GM23338 (cell line): ENCODE data around the gene PRDM2. TPM values are rescaled to one million over a fixed set of nuclear protein-coding genes. Genes with fewer than 3 reads are reported as not detected.

ENCODE experiments used
- ATAC-seq: fragments of 200-7000 bp; cut with Tn5 transposase; 3 replicates; pipeline ENCODE4 v1.9.1; 2020
- DNase-seq: peaks from one replicate; pipeline ENCODE4 v3.0.0-alpha.2; 2015; ENCODE audit warnings: low spot score
- H2AFZ ChIP-seq: fragments of 200-600 bp; sonication (generic); 2 replicates; pipeline ENCODE4 v1.8.0; 2016; ENCODE audit warnings: antibody characterized with exemption, mild to moderate bottlenecking, moderate library complexity
- H3F3A ChIP-seq: fragments of 200-600 bp; sonication (generic); replicated peaks from 2 replicates; pipeline ENCODE4 v1.8.0; 2017; ENCODE audit warnings: antibody characterized with exemption, mixed run types, low read depth
- H3K27ac ChIP-seq: fragments of 200-600 bp; sonication (generic); 2 replicates; pipeline ENCODE4 v1.6.1; 2016; ENCODE audit warnings: low read depth
- H3K27me3 ChIP-seq: fragments of 200-600 bp; sonication (generic); 2 replicates; pipeline ENCODE4 v1.8.0; 2016; ENCODE audit warnings: mild to moderate bottlenecking, mixed run types, moderate library complexity; ENCODE audit not compliant: insufficient read depth
- H3K36me3 ChIP-seq: fragments of 200-600 bp; sonication (generic); 2 replicates; pipeline ENCODE4 v1.8.0; 2016; ENCODE audit warnings: mild to moderate bottlenecking; ENCODE audit not compliant: insufficient read depth
- H3K4me1 ChIP-seq: fragments of 200-600 bp; sonication (generic); 2 replicates; pipeline ENCODE4 v1.8.0; 2016; ENCODE audit warnings: mild to moderate bottlenecking, moderate library complexity; ENCODE audit not compliant: insufficient read depth
- H3K4me2 ChIP-seq: fragments of 200-600 bp; sonication (generic); 2 replicates; pipeline ENCODE4 v1.7.1; 2017; ENCODE audit warnings: mixed run types
- H3K4me3 ChIP-seq: fragments of 200-600 bp; sonication (generic); 2 replicates; pipeline ENCODE4 v1.6.1; 2016; ENCODE audit warnings: mixed run types
- H3K79me2 ChIP-seq: fragments of 200-600 bp; sonication (generic); replicated peaks from 2 replicates; pipeline ENCODE4 v1.8.0; 2017; ENCODE audit warnings: mild to moderate bottlenecking; ENCODE audit not compliant: insufficient read depth
- H3K9me2 ChIP-seq: fragments of 200-600 bp; sonication (generic); 2 replicates; pipeline ENCODE4 v1.8.0; 2017; ENCODE audit not compliant: insufficient read depth
- H4K20me1 ChIP-seq: fragments of 200-600 bp; sonication (generic); replicated peaks from 2 replicates; pipeline ENCODE4 v1.8.0; 2017; ENCODE audit warnings: mild to moderate bottlenecking; ENCODE audit not compliant: insufficient read depth
- H3K27ac Mint-ChIP-seq: 2 replicates; pipeline ENCODE4 v1.8.0; 2020; ENCODE audit warnings: inconsistent platforms, mild to moderate bottlenecking, moderate library complexity, mixed read lengths
- H3K27me3 Mint-ChIP-seq: 3 replicates; pipeline ENCODE4 v1.8.0; 2022; ENCODE audit warnings: low read depth, mild to moderate bottlenecking, moderate library complexity, mixed read lengths, inconsistent platforms; ENCODE audit not compliant: insufficient read depth, poor library complexity
- H3K36me3 Mint-ChIP-seq: 3 replicates; pipeline ENCODE4 v1.8.0; 2021; ENCODE audit warnings: low read depth, mild to moderate bottlenecking, inconsistent platforms, moderate library complexity, mixed read lengths
- H3K4me1 Mint-ChIP-seq: 3 replicates; pipeline ENCODE4 v1.8.0; 2020; ENCODE audit warnings: mild to moderate bottlenecking, inconsistent platforms, mixed read lengths
- H3K4me3 Mint-ChIP-seq: 3 replicates; pipeline ENCODE4 v1.8.0; 2021; ENCODE audit warnings: moderate library complexity, mild to moderate bottlenecking, inconsistent platforms, mixed read lengths
- H3K9me3 Mint-ChIP-seq: 3 replicates; pipeline ENCODE4 v1.8.0; 2020; ENCODE audit warnings: moderate library complexity, mild to moderate bottlenecking, inconsistent platforms, mixed read lengths
- CREB1 ChIP-seq: fragments of 250-450 bp; sonication (Bioruptor Pico); IDR thresholded peaks from 2 replicates; pipeline ENCODE4 v1.5.0; 2020; ENCODE audit warnings: low read depth, mild to moderate bottlenecking, moderate library complexity
- CTCF ChIP-seq, 2 experiments: fragments of 200-600 bp in 1 of 2; sonication (generic) in 1 of 2; conservative IDR thresholded peaks; 2 replicates each; pipeline versions ENCODE4 v1.5.1 to v1.6.1; 2016 to 2017; ENCODE audit warnings: antibody characterized with exemption in 2 of 2, low read depth in 2 of 2, mild to moderate bottlenecking in 2 of 2, moderate library complexity in 1 of 2
- ETS1 ChIP-seq: IDR thresholded peaks from 2 replicates; pipeline ENCODE4 v1.6.1; 2016; ENCODE audit warnings: antibody characterized with exemption
- EZH2 ChIP-seq: fragments of 200-600 bp; sonication (generic); IDR thresholded peaks from one replicate; pipeline ENCODE4 v1.8.0; 2017; ENCODE audit warnings: antibody characterized with exemption, mild to moderate bottlenecking, low read depth; ENCODE audit not compliant: unreplicated experiment
- EZH2phosphoT487 ChIP-seq: fragments of 200-600 bp; sonication (generic); IDR thresholded peaks from one replicate; pipeline ENCODE4 v1.8.1; 2018; ENCODE audit warnings: antibody characterized with exemption; ENCODE audit not compliant: unreplicated experiment
- JUNB ChIP-seq: IDR thresholded peaks from one replicate; pipeline ENCODE4 v1.6.1; 2016; ENCODE audit warnings: antibody characterized with exemption; ENCODE audit not compliant: unreplicated experiment
- NANOG ChIP-seq: IDR thresholded peaks from 2 replicates; pipeline ENCODE4 v1.6.1; 2016; ENCODE audit warnings: antibody characterized with exemption, borderline replicate concordance
- POLR2AphosphoS5 ChIP-seq: IDR thresholded peaks from 2 replicates; pipeline ENCODE4 v1.6.1; 2016; ENCODE audit warnings: antibody characterized with exemption, low read depth
- STAT1 ChIP-seq: IDR thresholded peaks from one replicate; pipeline ENCODE4 v1.6.1; 2016; ENCODE audit warnings: antibody characterized with exemption; ENCODE audit not compliant: unreplicated experiment
- ZNF114 ChIP-seq: fragments of 250-450 bp; sonication (Bioruptor Pico); IDR thresholded peaks from 2 replicates; pipeline ENCODE4 v1.5.0; 2020; ENCODE audit warnings: mild to moderate bottlenecking, moderate library complexity
- ZNF331 ChIP-seq: fragments of 250-450 bp; sonication (Bioruptor Pico); IDR thresholded peaks from 2 replicates; pipeline ENCODE4 v1.5.0; 2020; ENCODE audit warnings: low read depth, mild to moderate bottlenecking, moderate library complexity
- ZNF462 ChIP-seq: fragments of 250-450 bp; sonication (Bioruptor Pico); IDR thresholded peaks from 2 replicates; pipeline ENCODE4 v1.5.0; 2020; ENCODE audit warnings: mild to moderate bottlenecking, moderate library complexity
- polyA plus RNA-seq: library from polyadenylated mRNA; unstranded; fragments of >200 nt; fragmentation: Nextera tagmentation; extraction: Ambion mirVana; gene quantifications from 2 replicates; pipeline ENCODE4 v1.2.1, GENCODE V29; 2016
- total RNA-seq: library from RNA; depleted of rRNA; stranded (reverse); fragments of >200 nt; shearing (Covaris generic); gene quantifications from 2 replicates; pipeline ENCODE4 v1.2.3, GENCODE V29; 2014

The PRDM2 gene
- total and polyA plus RNA-seq, 2 experiments from 2014 or later: 11.6 to 28.3 TPM

- Mint-ChIP-seq H3K9me3 (no peaks in the 10 kb centered on the region), H3K27ac (no peak overlapping the region), H3K36me3 (no peaks in the 10 kb centered on the region), H3K27me3 (peaks cover 2% of the 10 kb centered on the region), H3K4me1 (peaks cover 66% of the 10 kb centered on the region), H3K4me3 (no peak overlapping the region)
- no peak for TF ChIP-seq EZH2phosphoT487
- no peak for ATAC-seq
- no peak for DNase-seq
- Histone ChIP-seq H2AFZ (no peak overlapping the region), H3K79me2 (peaks cover 45% of the 10 kb centered on the region), H3K27ac (no peak overlapping the region), H3K9me2 (no peaks in the 10 kb centered on the region), H3F3A (no peaks in the 10 kb centered on the region), H3K27me3 (no peaks in the 10 kb centered on the region), H3K4me2 (peak overlapping the region; percentile 10), H3K4me1 (peaks cover 55% of the 10 kb centered on the region), H3K4me3 (no peak overlapping the region), H3K36me3 (no peaks in the 10 kb centered on the region), H4K20me1 (peaks cover 9% of the 10 kb centered on the region; the same call in 1 of the 2 replicates)
Measured at GRCh38 chr1:13763222-13763621, 63.2 kb downstream of the PRDM2 start.

- Histone ChIP-seq H4K20me1 (peaks cover 9% of the 10 kb centered on the region), H3K4me2 (peak overlapping the region; percentile 10; the same call in 1 of the 2 replicates), H3K4me3 (no peak overlapping the region), H3K9me2 (no peaks in the 10 kb centered on the region), H3K27ac (no peak overlapping the region), H3F3A (no peaks in the 10 kb centered on the region), H2AFZ (no peak overlapping the region), H3K4me1 (peaks cover 49% of the 10 kb centered on the region), H3K27me3 (no peaks in the 10 kb centered on the region), H3K79me2 (peaks cover 45% of the 10 kb centered on the region), H3K36me3 (no peaks in the 10 kb centered on the region)
- H3K4me1 Mint-ChIP-seq: peaks cover 61% of the 10 kb centered on the region
- ATAC-seq (no peak), DNase-seq (no peak)
- H3K27ac Mint-ChIP-seq: no peak overlapping the region
- no peak overlapping the region for H3K4me3 Mint-ChIP-seq
- no peak for TF ChIP-seq POLR2AphosphoS5
- no peak for TF ChIP-seq ZNF462 (CRISPR knock-in tag)
- no peak for TF ChIP-seq CREB1
- TF ChIP-seq STAT1: no peak
- no peak for TF ChIP-seq EZH2phosphoT487
- no peak for TF ChIP-seq ZNF114 (CRISPR knock-in tag)
- no peak for TF ChIP-seq CTCF (conservative IDR thresholded peaks at IDR 0.05; ENCODE audit: low read depth in 2 of 2)
- TF ChIP-seq ZNF331 (CRISPR knock-in tag): no peak
- TF ChIP-seq EZH2: no peak
- TF ChIP-seq ETS1: no peak
- TF ChIP-seq JUNB: no peak
- no peak for TF ChIP-seq NANOG
- no peaks in the 10 kb centered on the region for H3K9me3 Mint-ChIP-seq
- H3K27me3 Mint-ChIP-seq: peaks cover 2% of the 10 kb centered on the region
- no peaks in the 10 kb centered on the region for H3K36me3 Mint-ChIP-seq
Measured at GRCh38 chr1:13763991-13764390, 64.0 kb downstream of the PRDM2 start.
